HG02885 (cell line): ENCODE measurements around the gene RCN2.
"Not testable (repeated sequence)": the region's sequence is repeated elsewhere in the genome, so short reads cannot be mapped to it uniquely, and the experiment has no call there.

Experiments
- ATAC-seq: cut with Tn5 transposase; IDR thresholded peaks from one replicate; pipeline ENCODE4 v1.9.1; 2021; ENCODE audit warnings: mild to moderate bottlenecking; ENCODE audit not compliant: unreplicated experiment, poor library complexity

The RCN2 gene, protein sequence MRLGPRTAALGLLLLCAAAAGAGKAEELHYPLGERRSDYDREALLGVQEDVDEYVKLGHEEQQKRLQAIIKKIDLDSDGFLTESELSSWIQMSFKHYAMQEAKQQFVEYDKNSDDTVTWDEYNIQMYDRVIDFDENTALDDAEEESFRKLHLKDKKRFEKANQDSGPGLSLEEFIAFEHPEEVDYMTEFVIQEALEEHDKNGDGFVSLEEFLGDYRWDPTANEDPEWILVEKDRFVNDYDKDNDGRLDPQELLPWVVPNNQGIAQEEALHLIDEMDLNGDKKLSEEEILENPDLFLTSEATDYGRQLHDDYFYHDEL

DNA sequence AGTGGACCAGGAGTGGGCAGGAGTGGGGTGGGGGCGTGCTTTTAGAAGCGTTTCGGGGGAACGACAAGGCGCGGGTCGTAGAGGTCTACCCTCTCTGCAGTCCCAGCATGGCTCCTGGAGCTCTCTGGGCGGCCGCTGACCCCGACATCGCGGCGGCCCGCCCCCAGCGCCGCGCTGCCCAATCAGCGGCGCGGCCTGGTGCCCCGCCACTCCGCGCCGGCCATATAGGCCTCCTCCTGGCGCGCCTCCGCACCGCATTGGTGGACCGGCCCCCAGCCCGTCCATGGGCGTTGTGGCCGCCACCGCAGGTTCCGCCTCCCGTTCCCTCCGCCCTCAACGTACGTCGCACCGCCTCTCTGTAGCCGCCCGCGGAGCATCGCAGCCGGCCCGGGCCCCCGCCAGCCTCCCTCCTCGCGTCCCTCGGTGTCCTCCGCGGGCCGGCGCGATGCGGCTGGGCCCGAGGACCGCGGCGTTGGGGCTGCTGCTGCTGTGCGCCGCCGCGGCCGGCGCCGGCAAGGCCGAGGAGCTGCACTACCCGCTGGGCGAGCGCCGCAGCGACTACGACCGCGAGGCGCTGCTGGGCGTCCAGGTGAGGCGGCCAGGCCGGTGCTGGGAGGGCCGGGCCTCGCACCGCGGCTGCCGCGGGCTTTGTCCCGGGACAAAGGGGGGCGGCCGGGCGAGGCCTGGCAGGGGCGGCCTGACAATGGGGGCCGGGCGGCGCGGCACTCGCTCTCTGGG, at the start of gene RCN2:
TSS of gene RCN2 (plus strand) at position 353 of the 738 bp plus-strand sequence. CDS start at position 446, 93 bp downstream.
- ATAC-seq: peak; percentile 97

DNA sequence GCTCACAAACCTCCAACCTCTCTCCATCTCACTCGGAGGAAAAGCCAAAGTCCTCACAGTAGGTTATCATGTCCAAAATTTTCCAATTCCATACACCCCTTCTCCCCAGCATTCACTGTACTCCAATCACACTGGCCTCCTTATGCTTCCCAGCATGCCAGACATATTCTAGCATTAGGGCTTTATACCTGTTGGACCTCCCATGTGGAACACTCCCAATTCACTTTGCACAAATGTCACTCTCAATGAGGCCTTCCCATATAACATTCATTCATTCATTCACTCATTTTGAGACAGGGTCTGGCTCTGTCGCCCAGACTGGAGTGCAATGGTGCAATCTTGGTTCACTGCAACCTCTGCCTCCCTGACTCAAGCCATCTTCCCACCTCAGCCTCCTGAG, 46.3 kb upstream of the RCN2 start:
- ATAC-seq: no peak

DNA sequence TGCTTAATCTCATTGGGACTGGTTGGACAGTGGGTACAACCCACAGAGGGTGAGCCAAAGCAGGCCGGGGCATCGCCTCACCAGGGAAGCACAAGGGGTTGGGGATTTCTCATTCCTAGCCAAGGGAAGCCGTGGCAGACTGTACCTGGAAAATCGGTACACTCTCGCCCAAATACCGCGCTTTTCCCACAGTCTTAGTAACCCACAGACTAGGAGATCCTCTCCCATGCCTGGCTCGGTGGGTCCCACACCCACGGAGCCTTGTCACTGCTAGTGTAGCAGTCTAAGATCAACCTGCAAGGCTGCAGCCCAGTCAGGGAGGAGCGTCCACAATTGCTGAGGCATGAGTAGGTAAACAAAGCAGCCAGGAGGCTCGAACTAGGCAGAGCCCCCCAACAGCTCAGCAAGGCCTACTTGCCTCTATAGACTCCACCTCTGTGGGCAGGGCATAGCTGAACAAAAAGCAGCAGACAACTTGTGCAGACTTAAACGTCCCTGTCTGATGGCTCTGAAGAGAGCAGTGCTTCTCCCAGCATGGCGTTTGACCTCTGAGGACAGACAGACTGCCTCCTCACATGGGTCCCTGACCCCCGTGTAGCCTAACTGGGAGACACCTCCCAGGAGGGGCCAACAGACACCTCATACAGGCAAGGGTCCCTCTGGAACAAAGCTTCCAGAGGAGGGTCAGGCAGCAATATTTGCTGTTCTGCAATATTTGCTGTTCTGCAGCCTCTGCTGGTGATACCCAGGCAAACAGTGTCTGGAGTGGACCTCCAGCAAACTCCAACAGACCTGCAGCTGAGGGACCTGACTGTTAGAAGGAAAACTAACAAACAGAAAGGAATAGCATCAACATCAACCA, 44.0 kb upstream of the RCN2 start:
- not testable (repeated sequence) for ATAC-seq

DNA sequence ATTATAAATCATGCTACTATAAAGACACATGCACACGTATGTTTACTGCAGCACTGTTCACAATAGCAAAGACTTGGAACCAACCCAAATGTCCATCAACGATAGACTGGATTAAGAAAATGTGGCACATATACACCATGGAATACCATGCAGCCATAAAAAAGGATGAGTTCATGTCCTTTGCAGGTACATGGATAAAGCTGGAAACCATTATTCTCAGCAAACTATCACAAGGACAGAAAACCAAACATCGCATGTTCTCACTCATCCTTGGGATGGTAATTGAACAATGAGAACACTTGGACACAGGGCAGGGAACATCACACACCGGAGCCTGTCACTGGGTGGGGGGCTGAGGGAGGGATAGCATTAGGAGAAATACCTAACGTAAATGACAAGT, 38.7 kb upstream of the RCN2 start:
- ATAC-seq: not testable (repeated sequence)

DNA sequence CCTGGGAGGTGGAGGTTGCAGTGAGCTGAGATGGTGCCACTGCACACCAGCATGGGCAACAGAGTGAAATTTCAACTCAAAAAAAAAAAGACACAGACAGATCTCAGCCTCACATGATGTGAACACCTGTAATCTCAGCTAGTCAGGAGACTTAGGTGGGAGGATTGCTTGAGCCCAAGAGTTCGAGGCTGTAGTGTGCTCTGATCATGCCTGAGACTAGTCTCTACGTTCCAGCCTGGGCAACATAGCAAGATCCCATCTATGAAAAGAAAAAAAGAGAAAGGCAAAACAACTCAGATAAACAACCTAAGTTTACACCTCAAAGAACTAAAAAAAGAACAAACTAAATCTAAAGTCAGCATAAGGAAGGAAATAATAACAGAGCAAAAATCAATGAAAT, 37.4 kb upstream of the RCN2 start:
- ATAC-seq: no peak

DNA sequence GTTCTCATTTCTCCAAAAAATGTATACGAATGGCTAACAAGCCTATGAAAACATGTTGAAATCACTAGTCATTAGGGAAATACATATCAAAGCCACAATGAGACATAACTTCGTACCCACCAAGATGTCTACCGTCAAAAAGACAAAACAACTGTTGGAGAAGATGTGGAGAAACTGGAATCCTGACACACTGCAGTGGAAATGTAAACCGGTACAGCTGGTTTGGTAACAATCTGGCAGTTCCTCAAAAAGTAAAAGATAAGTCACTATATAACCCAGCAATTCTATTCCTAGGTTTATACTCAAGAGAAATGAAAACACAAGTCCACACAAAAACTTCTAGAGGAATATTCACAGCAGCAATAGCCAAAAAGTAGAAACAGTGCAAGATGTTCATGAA, 33.4 kb upstream of the RCN2 start:
- ATAC-seq: no peak

DNA sequence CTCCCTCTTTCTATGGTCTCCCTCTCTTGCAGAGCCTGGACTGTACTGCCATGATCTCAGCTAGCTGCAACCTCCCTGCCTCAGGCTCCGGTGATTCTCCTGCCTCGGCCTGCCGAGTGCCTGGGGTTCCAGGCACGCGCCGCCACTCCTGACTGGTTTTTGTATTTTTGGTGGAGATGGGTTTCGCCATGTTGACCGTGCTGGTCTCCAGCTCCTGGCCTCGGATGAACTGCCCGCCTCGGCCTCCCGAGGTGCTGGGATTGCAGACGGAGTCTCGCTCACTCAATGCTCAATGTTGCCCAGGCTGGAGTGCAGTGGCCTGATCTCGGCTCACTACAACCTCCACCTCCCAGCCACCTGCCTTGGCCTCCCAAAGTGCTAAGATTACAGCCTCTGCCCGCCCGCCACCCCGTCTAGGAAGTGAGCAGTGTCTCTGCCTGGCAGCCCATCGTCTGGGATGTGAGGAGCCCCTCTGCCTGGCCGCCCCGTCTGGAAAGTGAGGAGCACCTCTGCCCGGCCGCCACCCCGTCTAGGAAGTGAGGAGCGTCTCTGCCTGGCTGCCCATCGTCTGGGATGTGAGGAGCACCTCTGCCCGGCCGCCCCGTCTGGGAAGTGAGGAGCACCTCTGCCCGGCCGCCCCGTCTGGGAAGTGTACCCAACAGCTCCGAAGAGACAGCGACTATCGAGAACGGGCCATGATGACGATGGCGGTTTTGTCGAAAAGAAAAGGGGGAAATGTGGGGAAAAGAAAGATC, 32.2 kb upstream of the RCN2 start:
- ATAC-seq: not testable (repeated sequence)

DNA sequence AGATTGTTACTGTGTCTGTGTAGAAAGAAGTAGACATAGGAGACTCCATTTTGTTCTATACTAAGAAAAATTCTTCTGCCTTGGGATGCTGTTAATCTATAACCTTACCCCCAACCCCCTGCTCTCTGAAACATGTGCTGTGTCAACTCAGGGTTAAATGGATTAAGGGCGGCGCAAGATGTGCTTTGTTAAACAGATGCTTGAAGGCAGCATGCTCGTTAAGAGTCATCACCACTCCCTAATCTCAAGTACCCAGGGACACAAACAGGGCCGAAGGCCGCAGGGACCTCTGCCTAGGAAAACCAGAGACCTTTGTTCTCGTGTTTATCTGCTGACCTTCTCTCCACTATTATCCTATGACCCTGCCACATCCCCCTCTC, 31.6 kb upstream of the RCN2 start:
- ATAC-seq: not testable (repeated sequence)

DNA sequence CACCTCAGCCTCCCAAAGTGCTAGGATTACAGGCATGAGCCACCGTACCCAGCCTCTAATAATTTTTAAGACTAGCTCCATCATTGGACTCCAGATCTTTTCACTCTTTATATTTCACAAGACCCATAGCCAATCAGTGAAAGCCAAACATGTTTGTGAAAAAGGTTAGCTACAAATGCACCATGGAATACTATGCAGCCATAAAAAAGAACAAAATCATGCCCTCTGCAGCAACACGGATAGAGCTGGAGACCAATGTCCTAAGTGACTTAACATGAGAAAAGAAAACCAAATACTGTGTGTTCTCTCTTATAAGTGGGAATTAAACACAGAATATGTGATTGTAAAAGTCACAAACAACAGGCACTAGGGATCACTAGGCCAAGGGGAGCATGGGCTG, 29.6 kb upstream of the RCN2 start:
- no peak for ATAC-seq

DNA sequence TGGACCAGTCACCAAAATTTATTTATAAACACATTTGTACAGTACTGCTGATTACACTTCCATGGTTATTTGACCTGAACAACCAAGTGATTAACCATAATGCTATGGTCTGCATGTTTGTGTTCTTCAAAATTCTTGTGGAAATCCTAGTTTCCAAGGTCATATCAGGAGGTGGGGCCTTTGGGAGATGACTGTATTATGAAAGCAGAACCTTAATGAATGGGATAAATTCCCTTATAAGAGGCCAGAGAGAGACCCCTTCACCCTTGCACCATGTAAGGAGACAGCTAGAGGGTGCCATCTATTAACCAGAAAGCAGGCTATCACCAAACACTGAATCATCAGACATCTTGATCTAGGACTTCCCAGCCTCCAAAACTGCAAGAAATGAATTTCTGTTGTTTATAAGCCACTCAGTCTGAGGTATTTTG, 28.3 kb upstream of the RCN2 start:
- ATAC-seq: no peak

DNA sequence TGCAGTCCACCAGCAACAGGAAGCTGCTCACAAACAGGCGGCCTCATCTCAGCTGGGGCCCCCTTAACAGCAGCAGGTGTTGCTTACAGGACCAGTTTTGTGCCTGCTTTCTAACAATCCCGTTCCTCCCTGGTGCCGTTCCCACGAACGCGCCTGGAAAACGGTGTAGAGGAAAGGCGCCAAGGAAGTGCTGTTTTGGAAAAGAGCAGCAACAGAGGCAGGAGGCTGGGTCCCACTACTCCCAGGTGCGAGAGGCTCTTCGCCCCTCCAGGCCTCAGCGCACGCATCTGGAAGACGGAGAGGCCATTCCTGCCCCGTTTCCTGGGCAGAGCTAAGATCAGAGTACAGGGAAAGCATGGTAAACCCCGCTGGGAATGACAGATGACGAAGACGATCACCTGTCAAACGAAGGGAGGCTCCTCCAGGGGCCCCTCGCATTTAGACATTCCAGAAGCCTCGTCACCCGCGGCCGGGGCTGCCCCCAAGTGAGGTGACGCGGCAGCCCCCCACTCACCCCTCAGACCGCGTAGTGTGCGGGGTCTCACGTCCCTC, 27.0 kb upstream of the RCN2 start:
- ATAC-seq: no peak

DNA sequence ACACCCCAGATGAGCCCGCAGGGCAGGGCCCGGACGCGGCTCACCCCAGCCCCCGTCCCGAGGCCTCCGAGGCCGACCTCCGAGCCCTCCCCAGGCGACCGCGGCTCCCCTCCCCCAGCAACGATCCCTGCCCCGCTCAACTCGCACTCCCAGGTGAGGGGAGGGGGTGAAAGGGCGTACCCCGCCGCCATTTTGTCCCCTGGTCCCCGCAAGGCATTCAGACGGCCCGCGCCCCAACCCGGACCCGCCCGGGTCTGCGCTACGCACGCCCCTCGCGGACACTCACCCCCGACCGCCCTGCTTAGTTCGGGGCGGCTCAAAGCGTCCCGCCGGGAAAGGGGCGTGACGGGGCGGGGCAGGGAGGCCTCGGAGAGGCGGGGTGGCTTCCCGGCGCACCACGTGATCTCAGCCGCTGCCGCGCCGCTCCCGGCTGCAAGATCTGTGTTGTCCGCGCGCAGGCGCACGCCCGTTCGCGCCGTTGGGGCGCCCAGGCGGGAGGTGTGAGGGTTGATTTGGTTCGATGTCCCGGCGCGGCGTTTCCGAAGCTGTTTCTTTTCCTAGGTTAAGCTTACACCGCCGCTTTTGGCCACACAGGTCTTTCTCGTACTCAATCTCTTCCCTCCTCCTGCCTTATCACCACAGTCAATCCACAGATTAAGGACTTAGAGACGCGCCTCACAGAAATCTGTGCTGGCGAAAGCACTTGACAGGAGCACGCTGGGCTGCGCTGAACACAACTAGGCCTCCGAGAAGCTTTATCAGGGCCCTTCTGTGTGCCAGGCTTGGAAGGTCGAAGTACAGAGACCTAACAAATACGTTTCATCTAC, 26.3 kb upstream of the RCN2 start, which contains the start of gene SCAPER:
TSS of gene SCAPER (minus strand) at position 328 of the 827 bp plus-strand sequence. CDS start 21,523 bp downstream, outside the sequence.
- peak; percentile 87 for ATAC-seq

DNA sequence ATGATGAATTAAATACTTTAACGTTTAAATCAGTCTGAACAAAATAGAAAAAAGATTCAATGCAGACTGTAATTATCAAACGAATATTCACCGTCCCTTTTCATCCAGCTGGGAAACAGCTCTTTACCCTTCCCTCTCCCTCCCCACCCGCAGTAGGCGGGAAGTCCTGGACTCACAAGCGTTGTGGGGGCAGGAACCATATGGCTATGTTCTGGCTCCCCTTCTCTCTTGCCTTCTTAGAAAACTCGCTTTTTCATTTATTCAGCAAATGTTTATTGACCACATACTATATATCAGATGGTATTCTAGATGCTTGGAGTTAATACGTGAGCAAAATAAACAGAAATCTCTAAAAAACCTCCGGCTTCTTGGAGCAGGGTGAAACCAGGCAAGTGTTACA, 25.7 kb upstream of the RCN2 start:
- ATAC-seq: no peak

DNA sequence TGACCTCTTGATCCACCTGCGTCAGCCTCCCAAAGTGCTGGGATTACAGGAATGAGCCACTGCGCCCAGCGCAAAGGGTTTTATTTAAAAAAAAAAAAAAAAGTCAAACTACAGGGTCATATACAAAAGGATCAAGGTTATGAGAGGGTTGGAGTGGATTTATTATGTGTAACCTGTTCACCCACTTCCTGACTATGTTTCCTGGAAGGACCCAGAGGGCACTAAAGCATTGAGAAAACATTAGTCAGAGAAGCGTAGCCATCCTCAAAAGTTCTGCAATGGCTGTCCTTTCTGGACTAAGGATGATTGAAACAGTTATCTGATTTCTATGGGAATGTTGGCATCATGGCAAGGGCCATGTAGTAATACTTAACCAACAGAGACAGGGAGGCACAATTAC, 19.1 kb upstream of the RCN2 start:
- ATAC-seq: no peak

DNA sequence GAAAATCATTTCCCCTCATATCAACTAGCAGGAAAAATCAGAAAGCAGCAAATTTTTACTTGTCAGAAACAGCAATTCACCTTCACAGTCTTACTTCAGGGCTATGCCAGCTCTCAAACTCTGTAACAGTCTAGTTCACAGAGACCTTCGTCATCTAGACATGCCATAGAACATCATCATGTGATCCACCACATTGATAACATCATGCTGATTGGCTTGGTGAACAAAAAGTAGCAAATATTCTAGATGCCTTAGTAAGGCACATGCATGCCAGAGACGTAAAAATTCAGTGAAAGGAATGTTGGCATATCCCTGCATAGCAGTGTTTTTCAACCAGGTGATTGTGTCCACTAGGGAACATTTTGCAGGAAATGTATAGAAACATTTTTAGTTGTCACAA, 17.8 kb upstream of the RCN2 start:
- no peak for ATAC-seq

DNA sequence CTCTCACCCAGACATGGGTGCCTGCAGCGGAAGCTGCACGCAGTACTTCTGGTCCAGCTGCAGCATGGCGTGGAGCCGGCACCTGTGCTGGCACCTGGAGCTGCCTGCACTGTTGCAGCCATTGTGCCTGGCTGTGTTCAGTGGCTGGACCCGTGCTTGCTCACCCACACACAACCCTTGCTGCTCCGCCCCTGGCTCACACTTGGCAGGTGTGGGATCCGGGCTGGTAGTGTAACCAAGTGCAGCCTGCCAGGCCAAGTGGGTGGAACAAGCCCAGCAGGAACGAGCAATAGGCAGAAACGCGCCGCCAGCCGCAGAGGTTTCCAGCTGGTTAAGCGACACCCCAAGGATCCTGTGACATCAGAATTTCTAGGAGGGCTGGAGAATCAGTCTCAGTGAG, 15.2 kb upstream of the RCN2 start:
- no peak for ATAC-seq

DNA sequence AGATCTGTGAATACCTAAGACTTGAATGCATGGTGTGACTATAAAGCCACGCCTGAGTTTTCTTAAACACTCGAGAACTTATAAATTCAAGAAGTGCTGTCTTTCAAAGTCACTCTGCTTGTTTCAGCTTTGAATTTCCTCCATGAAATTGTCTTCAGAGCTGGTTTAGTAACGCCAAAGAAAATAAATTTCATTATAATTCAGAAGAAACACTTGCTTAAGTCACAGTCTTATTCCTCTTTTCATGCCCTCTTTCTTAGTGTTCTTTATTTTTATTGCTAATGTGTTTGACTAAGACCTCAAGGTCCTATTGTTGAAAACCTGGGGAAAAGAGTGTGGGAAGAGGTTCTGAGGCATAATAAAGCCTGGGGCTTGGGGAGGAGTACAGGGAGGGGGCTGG, 3.3 kb upstream of the RCN2 start:
- ATAC-seq: no peak

DNA sequence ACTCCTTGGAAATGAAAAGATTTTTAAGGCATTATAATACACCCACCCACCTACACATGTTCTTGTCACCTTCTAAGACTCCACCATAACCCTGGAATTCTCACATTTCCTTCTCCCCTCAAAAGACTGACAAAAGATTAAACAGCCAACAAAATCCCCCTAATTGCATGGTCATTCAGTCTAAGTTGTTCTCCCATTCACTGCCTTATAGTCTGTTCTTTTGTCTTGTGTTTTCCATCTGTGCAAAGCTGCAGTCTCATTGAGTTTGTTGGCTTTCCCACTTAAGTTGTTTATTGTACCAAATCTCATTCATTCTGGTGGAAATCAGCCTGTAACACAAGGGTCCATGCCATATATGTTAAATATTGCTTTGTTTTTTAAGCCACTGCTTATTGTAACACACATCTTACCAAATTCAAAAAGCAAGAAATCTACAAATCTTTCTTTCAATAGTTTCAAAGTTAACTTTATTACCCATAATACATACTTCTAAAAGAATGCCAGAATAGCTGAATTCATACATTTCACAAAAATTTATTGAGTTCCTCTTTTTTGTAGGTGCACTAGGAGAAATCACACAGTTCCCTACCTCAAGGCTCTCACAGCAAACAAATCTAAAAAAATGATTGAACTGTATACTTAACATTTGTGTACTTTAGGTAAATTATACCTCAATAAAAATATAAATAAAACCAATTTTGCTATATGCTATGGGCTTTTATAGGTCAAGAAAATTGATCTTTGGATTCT, 2.4 kb upstream of the RCN2 start:
- ATAC-seq: no peak
